ENCODE measurements around the gene PRR33.

The PRR33 gene

DNA sequence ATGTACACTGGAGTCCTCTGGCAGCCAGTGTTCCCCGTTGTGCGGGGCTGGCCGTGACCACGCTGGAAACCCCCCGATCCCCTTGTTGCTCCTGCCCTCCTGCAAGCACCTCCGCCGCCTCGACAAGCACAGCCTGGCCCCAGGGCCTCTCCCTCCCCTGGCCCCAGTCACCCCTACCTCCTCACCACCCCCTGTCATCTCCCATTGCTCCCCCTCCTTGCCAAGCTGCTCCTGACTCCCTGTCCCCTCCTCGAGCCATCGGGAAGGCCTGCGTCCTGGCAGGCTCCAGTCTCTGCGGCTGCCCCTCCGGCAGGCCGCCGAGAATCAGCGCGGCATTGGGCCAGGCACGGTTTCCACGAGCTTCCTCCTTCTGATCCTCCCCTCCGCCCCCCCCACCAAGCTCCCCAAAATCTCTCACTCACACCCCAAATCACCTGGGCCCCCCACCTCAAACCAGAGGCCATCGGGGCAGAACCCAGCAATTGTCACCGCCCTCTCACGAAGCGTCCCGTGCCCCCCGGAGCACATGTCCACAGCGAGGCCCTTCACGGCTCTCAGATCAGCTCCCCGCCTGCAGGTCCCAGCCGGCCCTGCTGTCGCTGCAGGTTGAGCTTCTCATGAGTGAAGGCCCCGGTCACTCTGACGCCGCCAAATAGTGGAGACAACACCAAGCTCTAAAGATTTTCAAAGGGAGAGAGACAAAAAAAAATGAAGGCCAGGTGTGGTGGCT lies 44.5 kb downstream of the PRR33 start:
- no peak for DNase-seq (ENCODE audit: low read depth, low spot score)

DNA sequence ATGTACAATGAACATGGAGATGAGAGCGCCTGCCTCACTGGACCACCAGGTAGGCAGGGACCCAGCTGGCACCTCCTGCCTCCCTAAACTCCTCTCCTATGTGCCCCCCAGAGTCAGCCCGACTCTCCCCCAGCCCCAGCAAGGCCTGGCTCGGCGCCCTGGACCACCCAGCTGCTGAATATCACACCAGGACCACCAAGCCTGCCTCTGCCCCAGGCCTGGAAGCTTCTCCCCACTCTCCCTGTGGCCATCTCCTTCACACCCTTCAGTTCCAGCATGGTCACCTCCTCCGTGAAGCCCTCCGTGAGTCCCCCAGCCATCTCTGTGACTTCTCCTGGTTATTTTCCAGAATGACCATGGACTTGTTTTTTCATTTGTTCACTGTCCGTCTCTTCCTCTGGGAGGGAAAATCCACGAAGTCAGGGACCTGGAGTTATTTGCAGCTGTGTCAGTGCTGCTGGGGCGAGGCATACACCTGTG lies 45.2 kb downstream of the PRR33 start:
- no peak for DNase-seq (ENCODE audit: low read depth, low spot score)

- DNase-seq (ENCODE audit: low read depth, low spot score): no peak
Observed at GRCh38 chr11:1845561-1846452, 45.9 kb downstream of the PRR33 start.

- no peak for DNase-seq (ENCODE audit: low read depth, low spot score)
Observed at GRCh38 chr11:1845095-1845429, 46.6 kb downstream of the PRR33 start.

DNA sequence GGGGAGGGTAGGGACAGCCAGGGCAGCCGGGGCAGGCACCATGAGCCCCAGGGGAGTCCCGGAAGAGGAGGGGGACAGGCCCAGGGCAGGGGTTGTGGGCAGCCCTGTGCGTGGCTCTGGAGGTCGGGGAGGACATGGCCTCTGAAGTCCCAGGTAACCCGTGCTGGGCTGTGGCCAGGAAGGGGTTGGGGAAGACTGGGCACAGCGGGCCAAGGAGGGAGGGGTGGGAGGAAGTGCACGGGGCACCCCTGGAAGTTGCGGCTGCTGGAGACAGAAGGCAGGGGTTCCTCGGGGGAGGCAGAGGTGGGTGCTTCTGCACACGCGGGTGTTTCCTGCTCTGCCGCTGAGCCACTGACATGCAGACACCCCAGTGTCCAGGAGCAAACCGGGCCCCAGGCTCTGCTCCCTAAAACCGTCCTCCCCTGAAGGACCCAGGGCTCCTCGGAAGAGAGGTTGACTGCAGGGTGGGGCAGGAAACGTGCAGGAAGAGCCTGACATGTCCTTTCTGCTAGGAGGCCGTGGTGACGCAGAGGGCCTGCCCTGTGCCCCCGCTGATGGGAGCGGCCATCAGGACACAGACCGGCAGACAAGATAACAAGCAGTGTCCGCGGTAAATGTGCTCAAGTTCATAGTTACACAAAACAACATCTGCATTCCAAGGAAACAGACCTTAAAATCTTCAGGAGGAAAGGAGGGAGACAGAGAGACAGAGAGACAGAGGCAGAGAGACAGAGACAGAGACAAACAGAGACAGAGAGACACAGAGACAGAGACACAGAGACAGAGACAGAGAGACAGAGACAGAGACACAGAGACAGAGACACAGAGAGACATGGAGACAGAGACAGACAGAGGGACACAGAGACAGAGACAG lies 47.2 kb downstream of the PRR33 start:
- DNase-seq (ENCODE audit: low read depth, low spot score): no peak

DNA sequence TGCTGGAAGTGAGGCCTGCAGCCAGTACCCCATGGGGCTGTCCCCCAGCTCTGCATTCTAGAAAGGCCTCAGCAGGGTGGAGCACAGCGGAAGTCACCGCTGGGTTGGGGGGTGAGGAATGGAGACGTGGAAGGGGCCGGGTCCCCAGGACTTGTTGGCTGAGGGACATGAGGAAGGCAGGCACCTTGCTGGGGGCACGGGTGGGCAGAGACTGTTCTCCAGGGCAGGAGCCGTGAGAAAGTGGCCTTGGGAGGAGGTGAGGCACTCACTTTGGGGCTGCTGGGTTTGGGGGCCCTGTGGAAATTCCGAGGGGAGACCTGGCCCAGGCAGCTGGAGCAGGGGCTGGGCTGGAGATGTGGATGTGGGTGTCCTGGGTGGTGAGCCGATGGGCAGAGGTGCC lies 47.9 kb downstream of the PRR33 start:
- DNase-seq (ENCODE audit: low read depth, low spot score): no peak

- no peak for DNase-seq (ENCODE audit: low read depth, low spot score)
Observed at GRCh38 chr11:1843098-1843473, 48.6 kb downstream of the PRR33 start.

DNA sequence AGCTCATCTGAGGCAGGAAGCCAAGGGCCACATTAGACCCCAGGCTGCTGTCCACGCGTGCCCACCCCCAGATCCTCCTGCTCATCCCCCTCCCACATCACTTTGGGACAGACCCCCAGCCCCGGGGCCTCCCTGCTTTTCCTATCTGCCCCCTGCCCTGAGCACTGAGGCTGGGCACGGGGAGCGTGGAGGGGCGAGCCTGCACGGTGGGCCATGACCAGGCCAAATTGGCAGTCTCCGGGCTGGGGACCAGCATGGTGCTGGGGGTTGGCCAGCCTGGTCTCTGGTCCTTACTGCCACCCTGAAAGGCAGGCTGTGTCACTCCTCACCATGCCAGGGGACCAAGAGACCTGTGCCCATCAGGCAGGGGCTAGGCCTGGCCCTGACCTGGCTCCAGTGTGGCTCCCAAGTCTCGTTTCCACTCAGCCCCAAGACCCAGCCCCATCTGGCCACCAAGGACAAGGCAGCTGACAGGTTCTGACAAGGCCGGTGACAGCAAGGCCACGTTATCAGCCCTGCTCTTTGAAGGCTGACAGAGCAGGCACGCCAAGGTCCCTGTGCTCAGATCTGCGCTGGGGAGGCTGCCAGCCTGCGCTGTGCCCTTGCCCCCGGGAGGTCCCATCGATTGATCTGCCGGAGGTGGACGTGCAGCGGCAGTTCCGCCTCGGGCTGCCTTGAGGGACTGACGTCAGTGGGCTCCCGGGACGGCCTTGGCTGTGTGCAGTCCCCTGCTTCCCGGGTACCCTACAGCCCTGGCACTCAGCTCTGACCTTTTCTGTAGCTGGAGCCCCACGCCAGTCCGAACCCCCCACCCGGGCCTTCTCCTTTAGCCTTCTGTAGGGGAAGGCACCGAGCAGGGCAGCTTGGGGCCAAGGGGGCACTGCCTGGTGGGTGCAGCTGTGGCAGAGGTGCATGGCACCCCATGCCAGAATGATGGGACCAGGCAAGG lies 49.3 kb downstream of the PRR33 start:
- no peak for DNase-seq (ENCODE audit: low read depth, low spot score)

DNA sequence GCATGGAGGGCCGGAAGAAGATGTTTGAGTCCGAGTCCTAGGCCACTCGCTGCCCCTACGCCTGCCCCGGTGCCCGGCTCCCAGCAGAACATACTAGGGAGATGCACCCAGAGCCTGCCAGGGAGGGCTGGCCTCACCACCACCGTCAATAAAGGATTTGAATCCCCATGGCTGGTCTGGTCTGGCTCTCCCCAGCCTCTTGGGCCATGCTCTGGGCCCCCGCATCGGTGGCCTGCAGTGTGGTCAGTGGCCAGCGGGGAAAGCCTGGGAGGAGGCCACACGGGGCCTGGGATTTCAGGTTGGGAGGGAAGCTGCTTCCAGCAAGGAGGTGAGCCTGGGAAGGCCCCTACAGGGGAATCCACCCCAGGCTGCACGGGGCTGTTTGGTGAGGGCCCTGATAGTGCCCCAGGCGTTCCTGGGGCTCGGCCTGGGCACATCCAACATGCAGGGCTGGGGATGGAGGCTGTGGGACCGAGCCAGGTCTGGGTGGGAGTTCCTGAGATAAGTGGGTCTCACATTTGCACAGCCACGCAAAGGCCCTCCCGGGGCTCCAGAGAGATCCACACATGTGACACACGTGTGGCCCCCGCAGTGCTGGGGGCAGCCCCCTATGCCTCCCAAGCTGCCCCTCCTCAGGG lies 50.1 kb downstream of the PRR33 start:
- DNase-seq (ENCODE audit: low read depth, low spot score): no peak

DNA sequence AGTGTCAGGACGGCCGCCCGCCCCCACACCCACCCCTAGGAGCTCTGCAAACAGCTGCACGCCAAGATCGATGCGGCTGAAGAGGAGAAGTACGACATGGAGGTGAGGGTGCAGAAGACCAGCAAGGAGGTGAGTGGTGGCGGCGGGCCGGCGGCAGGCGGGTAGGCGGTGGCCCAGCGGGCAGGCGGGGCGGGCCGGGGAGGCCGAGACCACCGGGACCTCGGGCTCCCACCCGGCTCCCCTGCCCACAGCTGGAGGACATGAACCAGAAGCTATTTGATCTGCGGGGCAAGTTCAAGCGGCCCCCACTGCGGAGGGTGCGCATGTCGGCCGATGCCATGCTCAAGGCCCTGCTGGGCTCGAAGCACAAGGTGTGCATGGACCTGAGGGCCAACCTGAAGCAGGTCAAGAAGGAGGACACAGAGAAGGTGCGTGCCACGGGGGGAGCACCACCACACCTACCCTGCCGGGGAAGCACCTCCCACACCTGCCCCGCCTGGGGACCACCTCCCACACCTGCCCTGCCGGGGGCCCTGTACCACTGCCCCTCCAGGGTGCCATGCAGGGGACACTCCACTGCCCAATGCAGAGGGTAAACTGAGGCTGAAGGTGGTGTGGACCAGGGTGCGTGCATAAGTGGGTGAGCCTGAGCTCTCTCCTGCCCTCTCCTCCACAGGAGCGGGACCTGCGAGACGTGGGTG lies 50.8 kb downstream of the PRR33 start:
- no peak for DNase-seq (ENCODE audit: low read depth, low spot score)

DNA sequence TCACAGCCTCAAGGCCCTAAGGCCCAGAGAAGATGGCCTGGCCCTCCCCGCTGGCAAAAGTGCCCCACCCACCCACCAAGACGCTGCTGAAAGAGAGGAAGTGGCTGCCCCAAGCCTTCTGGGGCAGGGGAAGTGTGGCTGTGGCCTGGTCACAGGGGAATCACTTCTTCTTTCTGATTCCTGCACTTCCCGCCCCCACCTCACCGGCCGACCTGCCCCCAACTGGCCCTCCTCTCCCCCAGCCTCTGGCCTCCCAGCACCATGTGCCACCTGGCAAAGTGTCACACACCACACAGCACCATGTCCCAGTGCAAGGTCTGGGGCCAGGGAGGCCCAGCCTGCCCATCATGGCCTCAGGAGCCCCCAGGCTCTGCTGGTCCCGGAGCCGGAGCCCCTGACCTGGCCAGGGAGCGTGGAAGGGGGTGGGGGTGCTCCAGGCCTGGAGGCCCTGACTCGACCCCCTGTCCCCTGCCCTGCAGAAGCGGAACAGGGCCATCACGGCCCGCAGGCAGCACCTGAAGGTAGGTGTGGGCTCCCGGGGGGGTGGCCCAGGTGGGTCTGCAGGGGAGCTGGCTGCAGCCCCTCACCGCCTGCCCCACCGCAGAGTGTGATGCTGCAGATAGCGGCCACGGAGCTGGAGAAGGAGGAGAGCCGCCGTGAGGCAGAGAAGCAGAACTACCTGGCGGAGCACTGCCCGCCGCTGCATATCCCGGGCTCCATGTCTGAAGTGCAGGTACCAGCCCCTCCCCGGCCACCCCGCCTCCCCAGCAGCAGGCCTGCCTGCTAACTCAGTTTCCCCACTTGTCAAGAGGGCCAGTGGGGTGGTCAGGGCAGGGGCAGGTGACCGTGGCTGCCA lies 51.5 kb downstream of the PRR33 start:
- DNase-seq (ENCODE audit: low read depth, low spot score): no peak

- DNase-seq (ENCODE audit: low read depth, low spot score): no peak
Observed at GRCh38 chr11:1839204-1839923, 52.3 kb downstream of the PRR33 start.

DNA sequence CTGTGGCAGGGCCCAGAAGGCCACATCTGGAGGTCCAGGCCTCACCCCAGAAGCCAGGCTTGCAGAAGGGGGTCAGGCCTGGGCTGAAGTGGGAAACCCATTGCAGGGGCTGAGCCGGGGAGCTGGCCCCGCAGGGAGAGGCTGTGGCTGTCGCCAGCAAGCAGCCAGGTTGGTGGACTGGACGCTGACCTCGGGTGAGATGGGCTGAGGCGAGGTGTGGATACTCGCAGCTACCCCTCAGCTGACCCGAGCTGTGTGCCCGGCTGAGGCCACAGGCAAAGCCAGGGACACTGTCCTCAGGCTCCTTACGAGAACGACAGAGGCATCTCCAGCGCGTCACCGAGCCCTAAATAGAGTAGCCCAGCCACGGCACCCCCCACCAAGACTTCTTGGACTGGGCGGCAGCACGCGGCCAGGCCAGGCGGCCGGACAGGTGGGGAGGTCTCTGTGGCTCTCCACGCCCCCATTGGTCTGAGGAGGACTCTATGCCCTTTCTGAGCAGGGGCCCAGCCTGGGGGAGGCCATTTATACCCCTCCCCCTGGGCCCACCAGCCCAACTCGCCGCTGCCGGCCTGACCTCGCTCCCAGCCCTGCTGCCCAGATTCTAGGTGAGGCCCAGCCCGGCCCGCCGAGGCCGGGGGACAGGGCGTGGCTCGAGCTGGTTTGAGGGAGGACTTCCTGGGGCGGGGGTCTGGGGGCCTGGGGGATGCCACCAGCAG lies 53.1 kb downstream of the PRR33 start, which contains the start of gene TNNI2:
Gene TNNI2, plus strand, starts transcription at position 556 of the 719 bp plus-strand sequence. CDS start 716 bp downstream, outside the sequence.
- no peak for DNase-seq (ENCODE audit: low read depth, low spot score)

Measured in astrocyte of the hippocampus (primary cell).